HepG2 (cell line): Measurements from ENCODE around the gene ZNF22. TPM values are rescaled to one million over a fixed set of nuclear protein-coding genes. Genes with fewer than 3 reads are reported as not detected.

Source experiments
- MAFF ChIP-seq: IDR thresholded peaks from 2 replicates; pipeline ENCODE4 v1.6.1; 2011; ENCODE audit warnings: low read depth, low read length, improper control_type of control experiment
- MEF2D ChIP-seq: sonication (generic); formaldehyde crosslinking; IDR thresholded peaks from 2 replicates; pipeline ENCODE4 v1.5.1; 2020; ENCODE audit warnings: mild to moderate bottlenecking, missing genetic modification reagents
- SIN3B ChIP-seq: fragments of 150-350 bp; IDR thresholded peaks from 2 replicates; pipeline ENCODE4 v1.6.1; 2014; ENCODE audit warnings: low read length
- ZNF292 ChIP-seq: sonication (generic); formaldehyde crosslinking; IDR thresholded peaks from 2 replicates; pipeline ENCODE4 v1.8.1; 2022; ENCODE audit warnings: mild to moderate bottlenecking, low read depth, missing genetic modification reagents, borderline replicate concordance
- polyA plus RNA-seq, 8 experiments: library from polyadenylated mRNA; depleted of rRNA in 3 of 8; stranded (reverse) in 7 of 8; unstranded in 1 of 8; fragments of >200 nt; fragmentation: Illumina TruSeq in 4 of 8; extraction: Trizol in 4 of 8; gene quantifications; 2 replicates each; pipeline versions ENCODE4 v1.2.1 to v1.2.3, GENCODE V29; 2011 to 2016; ENCODE audit warnings: low read depth in 4 of 8, missing spikeins in 1 of 8, mixed read lengths in 1 of 8; ENCODE audit not compliant: insufficient read depth in 1 of 8
- total RNA-seq, 5 experiments: library from RNA; depleted of rRNA; stranded (reverse); fragments of >200 nt; fragmentation: Illumina TruSeq; extraction: Trizol; gene quantifications; 2 replicates each; pipeline ENCODE4 v1.2.3, GENCODE V29; 2016; ENCODE audit warnings: low read depth in 1 of 5
- TF ChIP-seq, protein P1 (sequence below): sonication (generic); formaldehyde crosslinking; IDR thresholded peaks from 2 replicates; pipeline ENCODE4 v1.5.1; 2020; ENCODE audit warnings: missing genetic modification reagents, mild to moderate bottlenecking, borderline replicate concordance
- TF ChIP-seq, protein P2 (sequence below), 2 experiments: sonication (generic) in 1 of 2; formaldehyde crosslinking in 1 of 2; IDR thresholded peaks; 2 replicates each; pipeline versions ENCODE4 v1.4.0 to v1.6.1; 2018 to 2020; ENCODE audit warnings: missing genetic modification reagents in 2 of 2, borderline replicate concordance in 1 of 2, low read depth in 1 of 2, mild to moderate bottlenecking in 1 of 2, missing biosample characterization in 1 of 2
- TF ChIP-seq, protein P3 (sequence below): IDR thresholded peaks from 2 replicates; pipeline ENCODE4 v1.6.1; 2016; ENCODE audit warnings: low read depth, missing genetic modification reagents, missing compliant biosample characterization
- TF ChIP-seq, protein P4 (sequence below): sonication (generic); formaldehyde crosslinking; IDR thresholded peaks from 2 replicates; pipeline ENCODE4 v1.5.0; 2020; ENCODE audit warnings: missing genetic modification reagents
- TF ChIP-seq, protein P5 (sequence below): sonication (generic); formaldehyde crosslinking; IDR thresholded peaks from 2 replicates; pipeline ENCODE4 v1.5.1; 2020; ENCODE audit warnings: missing genetic modification reagents, mild to moderate bottlenecking, borderline replicate concordance
- TF ChIP-seq, protein P6 (sequence below): sonication (generic); formaldehyde crosslinking; IDR thresholded peaks from 2 replicates; pipeline ENCODE4 v1.5.1; 2020; ENCODE audit warnings: mild to moderate bottlenecking, missing genetic modification reagents, moderate library complexity
- TF ChIP-seq, protein P7 (sequence below): sonication (generic); formaldehyde crosslinking; IDR thresholded peaks from 2 replicates; pipeline ENCODE4 v1.8.0; 2023; ENCODE audit warnings: mild to moderate bottlenecking, missing genetic modification reagents

ZNF22 gene
- total and polyA plus RNA-seq, 2 of the 13 experiments (the other 11 are each of a cell fraction or from before 2014, with no cell fraction given), result 0.40 to 1.3 TPM

DNA sequence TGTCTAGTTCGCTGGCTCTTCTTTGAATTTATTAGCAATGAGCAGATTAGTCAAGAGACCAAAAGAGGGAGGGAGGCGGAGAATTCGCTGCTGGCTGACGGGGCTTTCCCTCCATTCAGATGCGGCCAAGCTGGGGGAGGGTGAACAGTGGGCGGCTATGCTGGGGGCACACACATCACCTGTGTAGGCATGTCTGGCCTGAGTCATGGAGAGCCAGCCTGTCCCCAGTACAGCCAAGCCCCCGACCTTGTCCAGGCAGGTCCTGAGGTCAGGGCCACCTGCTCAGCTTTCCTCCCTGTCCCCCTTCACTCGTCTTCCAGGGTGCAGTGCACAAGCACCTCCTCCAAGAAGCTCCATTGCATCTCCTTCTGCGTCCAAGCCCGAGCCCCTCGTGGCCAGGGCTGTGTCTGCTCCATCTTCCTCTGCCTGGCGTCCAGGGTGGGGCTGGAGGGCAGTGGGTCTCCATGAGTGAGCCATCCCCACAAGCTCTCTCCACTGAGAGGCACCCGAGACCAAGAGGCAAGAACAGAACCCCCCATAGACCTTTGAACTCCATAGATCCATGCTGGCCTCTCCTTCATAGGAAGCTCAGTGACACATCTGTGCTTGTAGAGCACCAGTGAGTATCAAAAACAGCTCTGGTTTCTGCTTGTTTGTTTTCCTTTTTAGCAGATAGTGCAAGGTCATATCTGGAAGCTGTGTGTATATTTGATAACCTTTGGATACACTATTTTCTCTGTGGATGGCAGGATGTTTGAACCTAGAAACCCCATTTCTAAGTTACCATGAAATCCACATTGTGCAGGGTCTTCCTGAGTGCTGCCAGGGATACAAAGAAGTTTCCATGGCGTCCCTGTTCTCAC lies 20.2 kb upstream of the ZNF22 start (continued):
- TF ChIP-seq, protein P1, sequence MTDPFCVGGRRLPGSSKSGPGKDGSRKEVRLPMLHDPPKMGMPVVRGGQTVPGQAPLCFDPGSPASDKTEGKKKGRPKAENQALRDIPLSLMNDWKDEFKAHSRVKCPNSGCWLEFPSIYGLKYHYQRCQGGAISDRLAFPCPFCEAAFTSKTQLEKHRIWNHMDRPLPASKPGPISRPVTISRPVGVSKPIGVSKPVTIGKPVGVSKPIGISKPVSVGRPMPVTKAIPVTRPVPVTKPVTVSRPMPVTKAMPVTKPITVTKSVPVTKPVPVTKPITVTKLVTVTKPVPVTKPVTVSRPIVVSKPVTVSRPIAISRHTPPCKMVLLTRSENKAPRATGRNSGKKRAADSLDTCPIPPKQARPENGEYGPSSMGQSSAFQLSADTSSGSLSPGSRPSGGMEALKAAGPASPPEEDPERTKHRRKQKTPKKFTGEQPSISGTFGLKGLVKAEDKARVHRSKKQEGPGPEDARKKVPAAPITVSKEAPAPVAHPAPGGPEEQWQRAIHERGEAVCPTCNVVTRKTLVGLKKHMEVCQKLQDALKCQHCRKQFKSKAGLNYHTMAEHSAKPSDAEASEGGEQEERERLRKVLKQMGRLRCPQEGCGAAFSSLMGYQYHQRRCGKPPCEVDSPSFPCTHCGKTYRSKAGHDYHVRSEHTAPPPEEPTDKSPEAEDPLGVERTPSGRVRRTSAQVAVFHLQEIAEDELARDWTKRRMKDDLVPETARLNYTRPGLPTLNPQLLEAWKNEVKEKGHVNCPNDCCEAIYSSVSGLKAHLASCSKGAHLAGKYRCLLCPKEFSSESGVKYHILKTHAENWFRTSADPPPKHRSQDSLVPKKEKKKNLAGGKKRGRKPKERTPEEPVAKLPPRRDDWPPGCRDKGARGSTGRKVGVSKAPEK, result no peak
- TF ChIP-seq MAFF, result no peak
- TF ChIP-seq, protein P2, sequence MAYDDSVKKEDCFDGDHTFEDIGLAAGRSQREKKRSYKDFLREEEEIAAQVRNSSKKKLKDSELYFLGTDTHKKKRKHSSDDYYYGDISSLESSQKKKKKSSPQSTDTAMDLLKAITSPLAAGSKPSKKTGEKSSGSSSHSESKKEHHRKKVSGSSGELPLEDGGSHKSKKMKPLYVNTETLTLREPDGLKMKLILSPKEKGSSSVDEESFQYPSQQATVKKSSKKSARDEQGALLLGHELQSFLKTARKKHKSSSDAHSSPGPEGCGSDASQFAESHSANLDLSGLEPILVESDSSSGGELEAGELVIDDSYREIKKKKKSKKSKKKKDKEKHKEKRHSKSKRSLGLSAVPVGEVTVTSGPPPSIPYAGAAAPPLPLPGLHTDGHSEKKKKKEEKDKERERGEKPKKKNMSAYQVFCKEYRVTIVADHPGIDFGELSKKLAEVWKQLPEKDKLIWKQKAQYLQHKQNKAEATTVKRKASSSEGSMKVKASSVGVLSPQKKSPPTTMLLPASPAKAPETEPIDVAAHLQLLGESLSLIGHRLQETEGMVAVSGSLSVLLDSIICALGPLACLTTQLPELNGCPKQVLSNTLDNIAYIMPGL (CRISPR knock-in tag; IDR thresholded peaks at IDR 0.05; ENCODE audit: borderline replicate concordance in 1 of 2, low read depth in 1 of 2), result no peak; a peak in 2 of 4 replicates
- TF ChIP-seq, protein P3, sequence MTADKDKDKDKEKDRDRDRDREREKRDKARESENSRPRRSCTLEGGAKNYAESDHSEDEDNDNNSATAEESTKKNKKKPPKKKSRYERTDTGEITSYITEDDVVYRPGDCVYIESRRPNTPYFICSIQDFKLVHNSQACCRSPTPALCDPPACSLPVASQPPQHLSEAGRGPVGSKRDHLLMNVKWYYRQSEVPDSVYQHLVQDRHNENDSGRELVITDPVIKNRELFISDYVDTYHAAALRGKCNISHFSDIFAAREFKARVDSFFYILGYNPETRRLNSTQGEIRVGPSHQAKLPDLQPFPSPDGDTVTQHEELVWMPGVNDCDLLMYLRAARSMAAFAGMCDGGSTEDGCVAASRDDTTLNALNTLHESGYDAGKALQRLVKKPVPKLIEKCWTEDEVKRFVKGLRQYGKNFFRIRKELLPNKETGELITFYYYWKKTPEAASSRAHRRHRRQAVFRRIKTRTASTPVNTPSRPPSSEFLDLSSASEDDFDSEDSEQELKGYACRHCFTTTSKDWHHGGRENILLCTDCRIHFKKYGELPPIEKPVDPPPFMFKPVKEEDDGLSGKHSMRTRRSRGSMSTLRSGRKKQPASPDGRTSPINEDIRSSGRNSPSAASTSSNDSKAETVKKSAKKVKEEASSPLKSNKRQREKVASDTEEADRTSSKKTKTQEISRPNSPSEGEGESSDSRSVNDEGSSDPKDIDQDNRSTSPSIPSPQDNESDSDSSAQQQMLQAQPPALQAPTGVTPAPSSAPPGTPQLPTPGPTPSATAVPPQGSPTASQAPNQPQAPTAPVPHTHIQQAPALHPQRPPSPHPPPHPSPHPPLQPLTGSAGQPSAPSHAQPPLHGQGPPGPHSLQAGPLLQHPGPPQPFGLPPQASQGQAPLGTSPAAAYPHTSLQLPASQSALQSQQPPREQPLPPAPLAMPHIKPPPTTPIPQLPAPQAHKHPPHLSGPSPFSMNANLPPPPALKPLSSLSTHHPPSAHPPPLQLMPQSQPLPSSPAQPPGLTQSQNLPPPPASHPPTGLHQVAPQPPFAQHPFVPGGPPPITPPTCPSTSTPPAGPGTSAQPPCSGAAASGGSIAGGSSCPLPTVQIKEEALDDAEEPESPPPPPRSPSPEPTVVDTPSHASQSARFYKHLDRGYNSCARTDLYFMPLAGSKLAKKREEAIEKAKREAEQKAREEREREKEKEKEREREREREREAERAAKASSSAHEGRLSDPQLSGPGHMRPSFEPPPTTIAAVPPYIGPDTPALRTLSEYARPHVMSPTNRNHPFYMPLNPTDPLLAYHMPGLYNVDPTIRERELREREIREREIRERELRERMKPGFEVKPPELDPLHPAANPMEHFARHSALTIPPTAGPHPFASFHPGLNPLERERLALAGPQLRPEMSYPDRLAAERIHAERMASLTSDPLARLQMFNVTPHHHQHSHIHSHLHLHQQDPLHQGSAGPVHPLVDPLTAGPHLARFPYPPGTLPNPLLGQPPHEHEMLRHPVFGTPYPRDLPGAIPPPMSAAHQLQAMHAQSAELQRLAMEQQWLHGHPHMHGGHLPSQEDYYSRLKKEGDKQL (CRISPR knock-in tag), result peak; percentile 72
- TF ChIP-seq, protein P4, sequence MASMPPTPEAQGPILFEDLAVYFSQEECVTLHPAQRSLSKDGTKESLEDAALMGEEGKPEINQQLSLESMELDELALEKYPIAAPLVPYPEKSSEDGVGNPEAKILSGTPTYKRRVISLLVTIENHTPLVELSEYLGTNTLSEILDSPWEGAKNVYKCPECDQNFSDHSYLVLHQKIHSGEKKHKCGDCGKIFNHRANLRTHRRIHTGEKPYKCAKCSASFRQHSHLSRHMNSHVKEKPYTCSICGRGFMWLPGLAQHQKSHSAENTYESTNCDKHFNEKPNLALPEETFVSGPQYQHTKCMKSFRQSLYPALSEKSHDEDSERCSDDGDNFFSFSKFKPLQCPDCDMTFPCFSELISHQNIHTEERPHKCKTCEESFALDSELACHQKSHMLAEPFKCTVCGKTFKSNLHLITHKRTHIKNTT (CRISPR knock-in tag), result no peak
- TF ChIP-seq, protein P5, sequence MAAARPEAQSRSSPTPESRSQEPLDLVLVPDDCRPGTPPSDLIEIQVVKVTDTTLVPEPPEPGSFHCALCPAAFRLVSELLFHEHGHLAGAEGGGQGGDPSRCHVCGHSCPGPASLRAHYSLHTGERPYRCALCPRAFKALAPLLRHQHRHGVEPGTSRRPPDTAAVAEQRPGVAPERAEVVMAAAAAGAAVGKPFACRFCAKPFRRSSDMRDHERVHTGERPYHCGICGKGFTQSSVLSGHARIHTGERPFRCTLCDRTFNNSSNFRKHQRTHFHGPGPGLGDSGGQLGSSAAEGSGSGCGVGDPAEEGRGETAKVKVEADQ, result no peak
- TF ChIP-seq ZNF292 (CRISPR knock-in tag), result 0 out of 2 replicates have a peak, but pooled peaks have one; percentile 12
- TF ChIP-seq, protein P6, sequence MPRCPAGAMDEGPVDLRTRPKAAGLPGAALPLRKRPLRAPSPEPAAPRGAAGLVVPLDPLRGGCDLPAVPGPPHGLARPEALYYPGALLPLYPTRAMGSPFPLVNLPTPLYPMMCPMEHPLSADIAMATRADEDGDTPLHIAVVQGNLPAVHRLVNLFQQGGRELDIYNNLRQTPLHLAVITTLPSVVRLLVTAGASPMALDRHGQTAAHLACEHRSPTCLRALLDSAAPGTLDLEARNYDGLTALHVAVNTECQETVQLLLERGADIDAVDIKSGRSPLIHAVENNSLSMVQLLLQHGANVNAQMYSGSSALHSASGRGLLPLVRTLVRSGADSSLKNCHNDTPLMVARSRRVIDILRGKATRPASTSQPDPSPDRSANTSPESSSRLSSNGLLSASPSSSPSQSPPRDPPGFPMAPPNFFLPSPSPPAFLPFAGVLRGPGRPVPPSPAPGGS (CRISPR knock-in tag), result peak; percentile 41; the same call in 1 of the 2 replicates
- TF ChIP-seq SIN3B, result no peak
- TF ChIP-seq, protein P7, sequence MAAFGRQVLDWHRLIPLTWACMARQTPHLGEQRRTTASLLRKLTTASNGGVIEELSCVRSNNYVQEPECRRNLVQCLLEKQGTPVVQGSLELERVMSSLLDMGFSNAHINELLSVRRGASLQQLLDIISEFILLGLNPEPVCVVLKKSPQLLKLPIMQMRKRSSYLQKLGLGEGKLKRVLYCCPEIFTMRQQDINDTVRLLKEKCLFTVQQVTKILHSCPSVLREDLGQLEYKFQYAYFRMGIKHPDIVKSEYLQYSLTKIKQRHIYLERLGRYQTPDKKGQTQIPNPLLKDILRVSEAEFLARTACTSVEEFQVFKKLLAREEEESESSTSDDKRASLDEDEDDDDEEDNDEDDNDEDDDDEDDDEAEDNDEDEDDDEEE (CRISPR knock-in tag), result no peak
- peak; percentile 99 for TF ChIP-seq MEF2D (CRISPR knock-in tag)
